Erythroblast (primary cell): ENCODE results near the gene NUSAP1.
"Not testable (repeated sequence)": the region's sequence is repeated elsewhere in the genome, so short reads cannot be mapped to it uniquely, and the experiment has no call there.

ENCODE experiments used
- DNase-seq, 2 experiments: peaks; one replicate each; lab custom pipeline; 2025; lab: John Stamatoyannopoulos, UW
- GATA1 ChIP-seq: IDR thresholded peaks from 2 replicates; pipeline ENCODE4 v1.6.1; 2011; ENCODE audit warnings: low read depth, mild to moderate bottlenecking, control low read depth, low read length, moderate library complexity
- POLR2A ChIP-seq: IDR thresholded peaks from 2 replicates; pipeline ENCODE4 v1.6.1; 2011; ENCODE audit warnings: mild to moderate bottlenecking, low read length

Gene NUSAP1

GRCh38 chr15:41304149-41304770, 28.4 kb upstream of the NUSAP1 start:
- TF ChIP-seq GATA1, result no peak
- no peak for TF ChIP-seq POLR2A
- DNase-seq, result no peak

DNA sequence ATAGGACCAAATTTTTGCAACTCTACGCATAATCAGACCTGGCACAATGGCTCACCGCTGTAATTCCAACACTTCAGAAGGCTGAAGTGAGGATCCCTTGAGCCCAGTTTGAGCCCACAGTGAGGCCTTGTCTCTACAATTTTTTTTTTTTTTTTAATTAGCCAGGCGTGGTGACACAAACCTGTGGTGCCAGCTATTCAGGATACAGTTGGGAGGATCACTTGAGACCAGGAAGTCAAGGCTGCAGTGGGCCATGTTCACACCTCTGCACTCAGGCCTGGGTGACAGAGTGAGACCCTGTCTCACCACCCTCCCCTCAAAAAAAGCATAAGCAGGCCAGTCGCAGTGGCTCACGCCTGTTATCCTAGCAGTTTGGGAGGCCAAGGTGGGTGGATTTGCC, 25.0 kb upstream of the NUSAP1 start:
- no peak for DNase-seq

GRCh38 chr15:41309226-41309905, 23.3 kb upstream of the NUSAP1 start:
- TF ChIP-seq GATA1 (no peak), POLR2A (no peak)
- no peak for DNase-seq

More for the DNA sequence above, 25.0 kb upstream of the NUSAP1 start:
- TF ChIP-seq GATA1 (no peak), POLR2A (no peak)

DNA sequence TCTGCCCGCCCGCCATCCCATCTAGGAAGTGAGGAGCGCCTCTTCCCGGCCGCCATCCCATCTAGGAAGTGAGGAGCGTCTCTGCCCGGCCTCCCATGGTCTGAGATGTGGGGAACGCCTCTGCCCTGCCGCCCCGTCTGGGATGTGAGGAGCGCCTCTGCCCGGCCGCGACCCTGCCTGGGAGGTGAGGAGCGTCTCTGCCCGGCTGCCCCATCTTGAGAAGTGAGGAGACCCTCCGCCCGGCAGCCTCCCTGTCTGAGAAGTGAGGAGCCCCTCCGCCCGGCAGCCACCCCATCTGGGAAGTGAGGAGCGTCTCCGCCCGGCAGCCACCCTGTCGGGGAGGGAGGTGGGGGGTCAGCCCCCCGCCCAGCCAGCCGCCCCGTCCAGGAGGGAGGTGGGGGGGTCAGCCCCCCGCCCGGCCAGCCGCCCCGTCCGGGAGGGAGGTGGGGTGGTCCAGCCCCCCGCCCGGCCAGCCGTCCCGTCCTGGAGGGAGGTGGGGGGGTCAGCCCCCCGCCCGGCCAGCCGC, 11.8 kb upstream of the NUSAP1 start:
- DNase-seq, result not testable (repeated sequence)

- TF ChIP-seq GATA1 (no peak), POLR2A (no peak)
- DNase-seq, result no peak
Measured at GRCh38 chr15:41323611-41324010, 9.1 kb upstream of the NUSAP1 start.

DNA sequence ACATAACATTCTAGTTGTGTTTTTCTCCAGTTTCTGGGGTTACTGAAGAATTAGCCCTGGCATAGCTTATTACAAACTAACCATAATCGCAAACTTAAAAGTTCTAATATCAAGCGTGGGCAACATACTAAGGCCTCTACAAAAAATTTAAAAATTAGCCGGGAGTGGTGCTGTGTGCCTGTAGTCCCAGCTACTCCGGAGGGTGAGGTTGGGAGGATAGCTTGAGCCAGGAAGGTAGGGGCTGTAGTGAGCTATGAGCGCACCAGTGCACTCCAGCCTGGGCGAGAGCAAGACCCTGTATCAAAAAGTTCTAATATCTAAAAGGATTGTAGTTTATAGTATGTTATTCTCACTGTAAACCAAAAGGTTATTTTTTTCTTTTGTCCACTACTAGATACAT, 1.4 kb upstream of the NUSAP1 start:
- TF ChIP-seq GATA1 (no peak), POLR2A (no peak)
- DNase-seq, result no peak

- no peak for DNase-seq
- TF ChIP-seq POLR2A, result no peak
- no peak for TF ChIP-seq GATA1
Measured at GRCh38 chr15:41331833-41332193, 868 bp upstream of the NUSAP1 start.

- no peak for DNase-seq
- TF ChIP-seq POLR2A (no peak), GATA1 (no peak)
Measured at GRCh38 chr15:41333026-41333562, 413 bp downstream of the NUSAP1 start.

GRCh38 chr15:41334293-41335120, 1.8 kb downstream of the NUSAP1 start:
- peak; percentile 76 to 91 for DNase-seq
- TF ChIP-seq GATA1, result no peak
- TF ChIP-seq POLR2A, result no peak

GRCh38 chr15:41336549-41336948, 3.9 kb downstream of the NUSAP1 start:
- TF ChIP-seq POLR2A (no peak), GATA1 (no peak)
- DNase-seq, result peak; percentile 50 to 56

- TF ChIP-seq GATA1 (no peak), POLR2A (no peak)
- DNase-seq, result no peak
Measured at GRCh38 chr15:41337047-41337446, 4.4 kb downstream of the NUSAP1 start.

DNA sequence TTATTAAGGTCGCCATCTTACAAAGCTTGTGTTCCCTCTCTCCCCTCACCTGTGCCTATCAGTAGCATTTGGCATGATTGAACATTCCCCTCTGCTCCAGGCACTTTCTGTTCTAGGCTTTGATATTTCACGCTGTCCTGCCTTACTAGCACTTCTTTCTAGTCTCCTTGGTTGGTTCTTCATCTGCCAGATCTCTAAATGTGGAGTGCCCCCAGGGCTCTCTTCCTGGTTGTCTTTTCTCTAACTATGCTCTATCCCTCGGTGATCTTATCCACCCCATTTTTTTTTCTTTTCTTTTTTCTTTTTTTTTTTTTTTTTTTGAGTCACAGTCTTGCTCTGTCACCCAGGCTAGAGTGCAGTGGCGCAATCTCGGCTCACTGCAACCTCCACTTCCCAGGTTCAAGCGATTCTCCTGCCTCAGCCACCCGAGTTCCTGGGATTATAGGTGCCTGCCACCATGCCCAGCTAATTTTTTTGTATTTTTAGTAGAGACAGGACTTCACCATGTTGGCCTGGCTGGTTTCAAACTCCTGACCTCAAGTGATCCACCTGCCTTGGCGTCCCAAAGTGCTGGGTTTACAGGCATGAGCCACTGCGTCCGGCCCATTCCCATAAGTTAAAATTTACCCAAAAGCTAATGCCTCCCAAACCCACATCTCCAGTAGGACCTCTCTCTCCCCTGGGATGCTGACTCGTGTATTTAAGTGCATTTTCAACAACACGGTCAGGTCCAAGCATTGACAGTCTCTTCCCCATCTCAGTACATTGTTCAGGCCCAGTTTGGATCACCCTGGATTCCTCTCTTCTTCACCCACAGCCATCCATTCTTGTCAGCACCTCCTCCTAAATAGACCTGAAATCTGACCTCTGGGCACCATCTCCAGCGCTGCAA, 5.2 kb downstream of the NUSAP1 start:
- DNase-seq, result no peak
- TF ChIP-seq POLR2A (no peak), GATA1 (no peak)

DNA sequence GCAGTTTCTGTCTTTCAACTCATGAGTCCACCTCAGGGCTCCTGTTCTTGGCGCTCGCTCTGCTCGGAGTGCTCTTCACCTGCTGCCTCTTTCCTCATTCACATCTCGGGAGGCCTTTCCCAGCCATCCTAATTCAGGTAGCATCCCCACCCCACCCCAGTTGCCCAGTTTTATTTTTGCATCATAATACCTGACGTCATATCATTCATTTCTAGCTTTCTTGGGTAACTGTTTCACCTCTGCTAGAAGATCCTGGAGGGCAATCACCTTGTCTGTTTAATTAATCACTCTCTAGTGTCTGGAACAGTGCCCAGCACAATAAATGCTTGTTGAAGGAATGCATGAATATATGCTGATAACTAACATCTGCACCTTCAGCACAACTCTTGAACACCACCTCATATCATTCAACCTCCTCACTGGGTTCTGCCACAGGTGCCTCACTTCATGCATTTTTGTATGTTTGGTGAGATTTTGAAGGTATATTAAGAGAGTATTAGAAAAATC, 7.6 kb downstream of the NUSAP1 start:
- no peak for DNase-seq
- TF ChIP-seq GATA1, result no peak
- TF ChIP-seq POLR2A, result no peak
